Measurements from ENCODE around the gene RTN4RL1. TPM values are rescaled to one million over a fixed set of nuclear protein-coding genes. Genes with fewer than 3 reads are reported as not detected.

The RTN4RL1 gene
- polyA plus RNA-seq, 1 donor = 2.9 TPM

GRCh38 chr17:1888741-1889140, 136.4 kb downstream of the RTN4RL1 start:
- no peak for DNase-seq

Other genes starting within 250 kb of the RTN4RL1 start
- 10.4 TPM for gene SMYD4, start 195.4 kb downstream of the RTN4RL1 start, polyA plus RNA-seq (ENCODE audit: insufficient read length)
- gene RPA1, start 195.3 kb downstream of the RTN4RL1 start, polyA plus RNA-seq (ENCODE audit: insufficient read length) = 40.3 TPM
- 40.0 TPM for gene DPH1, start 4.8 kb upstream of the RTN4RL1 start, polyA plus RNA-seq (ENCODE audit: insufficient read length)
- 12.6 TPM for gene OVCA2, start 16.7 kb upstream of the RTN4RL1 start, polyA plus RNA-seq (ENCODE audit: insufficient read length)
- 33.7 TPM for gene HIC1, start 29.8 kb upstream of the RTN4RL1 start, polyA plus RNA-seq (ENCODE audit: insufficient read length)